AG09309 (cell line): ENCODE data around the gene CFAP47.
"Not testable (repeated sequence)": the region's sequence is repeated elsewhere in the genome, so short reads cannot be mapped to it uniquely, and the experiment has no call there.

Experiments used
- DNase-seq: peaks from one replicate; pipeline ENCODE4 v3.0.0-alpha.2; 2010; ENCODE audit warnings: low read depth
- H3K4me3 ChIP-seq: 2 replicates; pipeline ENCODE4 v1.5.1; 2011; ENCODE audit warnings: mild to moderate bottlenecking, low read depth, low read length, moderate library complexity; ENCODE audit not compliant: control insufficient read depth
- TF ChIP-seq, protein P1 (sequence below): IDR thresholded peaks from 2 replicates; pipeline ENCODE4 v1.5.1; 2011; ENCODE audit warnings: mild to moderate bottlenecking, low read depth, low read length, inconsistent platforms; ENCODE audit not compliant: insufficient read depth, control insufficient read depth; ENCODE audit errors: missing control alignments

The CFAP47 gene

DNA sequence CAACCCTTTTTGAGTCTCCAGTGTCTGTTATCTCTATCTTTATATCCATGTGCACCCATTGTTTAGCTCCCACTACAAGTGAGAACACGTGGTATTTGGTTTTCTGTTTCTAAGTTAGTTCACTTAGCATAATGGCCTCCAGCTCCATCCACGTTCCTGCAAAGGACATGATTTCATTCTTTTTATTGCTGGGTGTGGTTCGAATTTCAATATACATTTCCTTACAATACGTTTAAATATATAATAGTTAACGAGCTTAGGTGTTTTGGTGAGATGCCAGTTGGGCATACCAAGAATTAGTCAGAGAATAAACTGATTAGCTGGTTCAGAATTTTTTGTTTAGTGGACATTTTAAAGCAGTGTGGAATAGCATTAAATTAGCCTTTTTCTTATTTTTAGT, 196.7 kb downstream of the CFAP47 start:
- TF ChIP-seq, protein P1, sequence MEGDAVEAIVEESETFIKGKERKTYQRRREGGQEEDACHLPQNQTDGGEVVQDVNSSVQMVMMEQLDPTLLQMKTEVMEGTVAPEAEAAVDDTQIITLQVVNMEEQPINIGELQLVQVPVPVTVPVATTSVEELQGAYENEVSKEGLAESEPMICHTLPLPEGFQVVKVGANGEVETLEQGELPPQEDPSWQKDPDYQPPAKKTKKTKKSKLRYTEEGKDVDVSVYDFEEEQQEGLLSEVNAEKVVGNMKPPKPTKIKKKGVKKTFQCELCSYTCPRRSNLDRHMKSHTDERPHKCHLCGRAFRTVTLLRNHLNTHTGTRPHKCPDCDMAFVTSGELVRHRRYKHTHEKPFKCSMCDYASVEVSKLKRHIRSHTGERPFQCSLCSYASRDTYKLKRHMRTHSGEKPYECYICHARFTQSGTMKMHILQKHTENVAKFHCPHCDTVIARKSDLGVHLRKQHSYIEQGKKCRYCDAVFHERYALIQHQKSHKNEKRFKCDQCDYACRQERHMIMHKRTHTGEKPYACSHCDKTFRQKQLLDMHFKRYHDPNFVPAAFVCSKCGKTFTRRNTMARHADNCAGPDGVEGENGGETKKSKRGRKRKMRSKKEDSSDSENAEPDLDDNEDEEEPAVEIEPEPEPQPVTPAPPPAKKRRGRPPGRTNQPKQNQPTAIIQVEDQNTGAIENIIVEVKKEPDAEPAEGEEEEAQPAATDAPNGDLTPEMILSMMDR: no peak
- DNase-seq: no peak

DNA sequence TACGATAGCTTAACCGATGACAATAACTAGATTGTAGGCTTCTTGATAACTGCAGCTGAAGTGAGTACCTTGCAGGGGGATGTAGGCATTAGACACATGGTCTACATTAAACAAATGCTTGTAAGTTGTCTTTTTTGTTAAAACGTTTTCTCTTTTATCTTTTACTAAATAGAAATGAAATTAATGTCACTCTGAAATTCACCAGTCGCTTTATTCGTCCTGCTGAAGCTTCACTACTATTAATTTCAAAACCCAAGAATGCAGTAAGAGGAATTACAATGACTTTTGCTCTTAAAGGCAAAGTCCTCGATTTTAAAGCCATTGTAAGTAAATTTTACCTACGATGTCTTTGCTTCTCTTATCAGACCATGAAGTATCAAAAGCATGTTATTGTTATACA, 239.7 kb downstream of the CFAP47 start:
- TF ChIP-seq, protein P1: no peak
- DNase-seq: no peak
- no peak overlapping the region for H3K4me3 ChIP-seq

More for the DNA sequence above, 196.7 kb downstream of the CFAP47 start:
- no peak overlapping the region for H3K4me3 ChIP-seq

DNA sequence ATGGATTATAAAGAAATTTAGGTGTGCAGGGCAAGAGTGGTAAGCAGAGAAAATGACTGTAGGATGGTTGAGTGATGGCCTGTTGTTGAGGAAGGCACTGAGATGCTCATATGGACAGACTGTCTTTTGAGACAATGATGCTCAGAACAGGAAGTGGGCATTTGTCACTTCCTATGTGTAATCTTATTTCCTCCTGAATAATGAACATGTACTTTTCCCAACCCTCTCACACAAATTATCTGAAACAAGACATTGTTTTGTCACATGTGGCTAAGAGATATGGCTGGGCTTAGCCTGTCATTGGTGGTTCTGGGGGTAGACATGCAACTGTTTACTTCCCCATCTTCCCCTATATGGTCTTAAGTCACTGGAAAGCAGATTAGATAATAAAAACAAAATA, 240.5 kb downstream of the CFAP47 start:
- H3K4me3 ChIP-seq: no peak overlapping the region
- DNase-seq: no peak
- TF ChIP-seq, protein P1: no peak

DNA sequence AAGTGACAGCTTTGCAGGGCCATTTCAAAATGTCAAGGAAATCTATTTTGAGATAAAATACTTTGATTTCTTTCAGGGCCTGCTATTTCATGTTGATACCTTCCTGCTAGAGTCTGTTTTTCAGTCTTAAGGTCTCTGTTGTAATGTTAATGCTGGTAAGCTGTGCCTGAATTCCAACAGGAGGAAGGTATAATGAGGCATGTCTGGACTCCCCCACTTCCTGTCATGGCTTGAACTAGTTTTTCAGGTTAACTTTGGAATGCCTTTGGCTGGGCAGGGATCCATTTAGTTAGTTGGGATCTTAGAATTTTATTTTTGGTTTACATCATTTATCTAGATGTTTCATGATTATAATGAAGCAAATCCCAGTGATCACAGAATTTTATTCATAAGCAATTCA, 279.0 kb downstream of the CFAP47 start:
- DNase-seq: no peak
- TF ChIP-seq, protein P1: no peak
- H3K4me3 ChIP-seq: no peak overlapping the region

DNA sequence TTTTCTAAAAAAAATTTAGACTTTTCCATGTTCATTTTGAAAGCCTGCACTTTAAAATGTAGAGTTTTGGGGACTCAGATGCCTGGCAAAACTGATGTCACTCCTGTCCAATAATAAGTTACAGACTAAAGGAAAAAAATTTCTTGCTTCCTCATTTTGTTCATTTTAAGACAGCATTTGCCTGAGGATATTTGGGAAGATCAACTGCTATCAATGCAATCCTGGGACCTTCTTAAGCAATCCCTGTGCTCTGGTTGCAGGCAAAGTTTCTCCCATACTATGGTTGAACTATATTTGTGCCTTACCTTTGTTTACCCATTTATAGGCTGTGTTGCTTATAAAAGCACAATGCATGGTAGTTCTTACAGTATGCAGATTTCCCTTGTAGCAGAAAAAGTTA, 280.4 kb downstream of the CFAP47 start:
- no peak overlapping the region for H3K4me3 ChIP-seq
- no peak for DNase-seq
- TF ChIP-seq, protein P1: no peak

DNA sequence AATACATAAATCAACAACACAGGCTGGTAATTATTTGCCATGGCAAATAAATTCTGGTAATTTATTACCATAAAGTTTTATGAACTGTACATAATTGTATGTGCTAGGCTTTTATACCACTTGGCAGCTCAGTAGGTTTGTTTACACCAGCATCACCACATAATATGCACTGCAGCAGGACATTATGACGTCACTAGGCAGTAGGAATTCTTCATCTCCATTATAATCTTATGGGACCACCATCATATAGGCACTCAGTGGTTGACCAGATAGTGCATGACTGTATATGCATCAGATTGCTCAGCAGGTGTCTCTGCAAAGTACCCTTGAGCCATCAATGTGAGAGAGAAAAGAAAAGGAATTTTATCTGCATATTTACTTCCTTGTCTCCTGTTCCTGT, 295.4 kb downstream of the CFAP47 start:
- DNase-seq: no peak
- H3K4me3 ChIP-seq: no peak overlapping the region
- TF ChIP-seq, protein P1: no peak

DNA sequence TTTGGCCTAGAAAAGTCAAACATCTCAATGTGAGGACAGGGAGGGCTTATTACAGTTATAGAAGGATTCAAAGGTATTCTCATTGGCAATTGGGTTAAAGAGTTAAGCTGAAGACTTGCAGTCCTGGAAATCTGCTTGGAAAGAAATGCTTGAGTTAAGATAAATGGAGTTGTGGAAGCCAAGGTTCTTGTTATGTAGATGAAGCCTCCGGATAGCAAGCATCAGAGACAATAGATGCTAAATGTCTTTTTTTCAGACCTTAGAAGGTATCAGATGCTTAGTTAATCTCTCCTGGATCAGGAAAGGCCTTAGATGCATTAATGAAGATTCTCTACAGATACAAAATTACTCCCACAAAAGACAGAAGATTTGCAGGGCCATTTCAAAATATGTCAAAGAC, 299.3 kb downstream of the CFAP47 start:
- TF ChIP-seq, protein P1: no peak
- no peak for DNase-seq
- H3K4me3 ChIP-seq: no peak overlapping the region

DNA sequence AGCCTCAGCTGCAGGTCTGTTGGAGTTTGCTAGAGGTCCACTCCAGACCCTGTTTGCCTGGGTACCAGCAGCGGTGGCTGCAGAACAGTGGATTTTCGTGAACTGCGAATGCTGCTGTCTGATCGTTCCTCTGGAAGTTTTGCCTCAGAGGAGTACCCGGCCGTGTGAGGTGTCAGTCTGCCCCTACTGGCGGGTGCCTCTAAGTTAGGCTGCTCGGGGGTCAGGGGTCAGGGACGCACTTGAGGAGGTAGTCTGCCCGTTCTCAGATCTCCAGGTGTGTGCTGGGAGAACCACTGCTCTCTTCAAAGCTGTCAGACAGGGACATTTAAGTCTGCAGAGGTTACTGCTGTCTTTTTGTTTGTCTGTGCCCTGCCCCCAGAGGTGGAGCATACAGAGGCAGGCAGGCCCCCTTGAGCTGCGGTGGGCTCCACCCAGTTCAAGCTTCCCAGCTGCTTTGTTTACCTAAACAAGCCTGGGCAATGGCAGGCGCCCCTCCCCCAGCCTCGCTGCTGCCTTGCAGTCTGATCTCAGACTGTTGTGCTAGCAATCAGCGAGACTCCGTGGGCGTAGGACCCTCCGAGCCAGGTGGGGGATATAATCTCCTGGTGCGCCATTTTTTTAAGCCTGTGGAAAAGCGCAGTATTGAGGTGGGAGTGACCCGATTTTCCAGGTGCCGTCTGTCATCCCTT, 315.4 kb downstream of the CFAP47 start:
- not testable (repeated sequence) for DNase-seq, H3K4me3 ChIP-seq
